ENCODE results near the gene VCAN.

Gene VCAN

GRCh38 chr5:83576341-83576740, 104.8 kb downstream of the VCAN start:
- DNase-seq, result no peak

GRCh38 chr5:83577036-83577636, 105.6 kb downstream of the VCAN start:
- DNase-seq, result no peak

- DNase-seq, result no peak
Observed at GRCh38 chr5:83583859-83584258, 112.3 kb downstream of the VCAN start.

GRCh38 chr5:83586874-83587776, 115.6 kb downstream of the VCAN start:
- no peak for DNase-seq

GRCh38 chr5:83589786-83590185, 118.2 kb downstream of the VCAN start:
- DNase-seq, result no peak

GRCh38 chr5:83590966-83591365, 119.4 kb downstream of the VCAN start:
- DNase-seq, result no peak

GRCh38 chr5:83595217-83595616, 123.7 kb downstream of the VCAN start:
- no peak for DNase-seq

- no peak for DNase-seq
Observed at GRCh38 chr5:83608122-83608521, 136.6 kb downstream of the VCAN start.

GRCh38 chr5:83614841-83615240, 143.3 kb downstream of the VCAN start:
- no peak for DNase-seq

GRCh38 chr5:83628360-83628759, 156.8 kb downstream of the VCAN start:
- no peak for DNase-seq
